GM12878 (cell line): Measurements from ENCODE around the gene G6PC1. TPM values are rescaled to one million over a fixed set of nuclear protein-coding genes. Genes with fewer than 3 reads are reported as not detected.

Source experiments
- ATAC-seq: fragments of 200-7000 bp; cut with Tn5 transposase; 3 replicates; pipeline ENCODE4 v1.9.1; 2020; ENCODE audit warnings: mild to moderate bottlenecking, moderate library complexity
- BruUV-seq: library from RNA; stranded (reverse); fragments of 400-500 nt; replicated peaks from 2 replicates; lab custom pipeline; 2021; lab: Mats Ljungman, UMichigan
- CTCF ChIA-PET: fragments of 300-600 bp; sonication (Branson Sonifier 250); formaldehyde crosslinking; extraction: SDS; loops from one replicate; lab custom pipeline; 2021; ENCODE audit warnings: inconsistent platforms; lab: Yijun Ruan, JAX
- POLR2A ChIA-PET: fragments of 350-600 bp; formaldehyde crosslinking; extraction: SDS; loops from one replicate; lab custom pipeline; 2021; ENCODE audit warnings: inconsistent platforms; lab: Charles Lee
- RAD21 ChIA-PET: fragments of 300-600 bp; sonication (Branson Sonifier 250); formaldehyde crosslinking; loops from one replicate; lab custom pipeline; 2023; ENCODE audit warnings: antibody characterized with exemption; ENCODE audit not compliant: unreplicated experiment; lab: Charles Lee
- SMC1A ChIA-PET: fragments of 300-600 bp; sonication (Branson Sonifier 250); formaldehyde crosslinking; loops from one replicate; lab custom pipeline; 2023; ENCODE audit not compliant: unreplicated experiment, uncharacterized antibody; lab: Charles Lee
- DNase-seq: peaks from one replicate; pipeline ENCODE4 v3.0.0-alpha.2; 2011; ENCODE audit warnings: low read depth, low spot score
- FAIRE-seq: peaks from 3 replicates; lab custom pipeline; 2011; peaks lifted over from hg19 to GRCh38; lab: Jason Lieb, UNC
- H2AFZ ChIP-seq: 2 replicates; pipeline ENCODE4 v1.6.0; 2011; ENCODE audit warnings: low read depth, low read length, control low read depth; ENCODE audit not compliant: control insufficient read depth
- H3K27ac ChIP-seq: 2 replicates; pipeline ENCODE4 v1.5.1; 2011; ENCODE audit warnings: control low read depth; ENCODE audit not compliant: control insufficient read depth, insufficient read depth
- H3K27me3 ChIP-seq, 2 experiments: replicated peaks in 1 of 2; 2 replicates each; pipeline versions ENCODE4 v1.6.0 to v1.6.1; 2011; ENCODE audit warnings: low read length in 1 of 2; ENCODE audit not compliant: control insufficient read depth in 2 of 2, insufficient read depth in 2 of 2
- H3K36me3 ChIP-seq, 2 experiments: 2 replicates each; pipeline ENCODE4 v1.5.1; 2011; ENCODE audit warnings: low read length in 1 of 2; ENCODE audit not compliant: control insufficient read depth in 2 of 2, insufficient read depth in 2 of 2
- H3K4me1 ChIP-seq: 2 replicates; pipeline ENCODE4 v1.6.1; 2011; ENCODE audit warnings: mild to moderate bottlenecking, low read length, moderate library complexity, mixed read lengths; ENCODE audit not compliant: control insufficient read depth, insufficient read depth
- H3K4me2 ChIP-seq: 2 replicates; pipeline ENCODE4 v1.6.0; 2011; ENCODE audit warnings: control low read depth; ENCODE audit not compliant: control insufficient read depth, insufficient read depth
- H3K4me3 ChIP-seq: fragments of 200-600 bp; sonication (generic); 2 replicates; pipeline ENCODE4 v1.5.1; 2016
- H3K79me2 ChIP-seq: 2 replicates; pipeline ENCODE4 v1.6.0; 2011; ENCODE audit warnings: low read length; ENCODE audit not compliant: control insufficient read depth, insufficient read depth
- H3K9ac ChIP-seq: 2 replicates; pipeline ENCODE4 v1.8.0; 2011; ENCODE audit warnings: low read length, control low read depth, mixed read lengths; ENCODE audit not compliant: control insufficient read depth, insufficient read depth
- H3K9me3 ChIP-seq: replicated peaks from 3 replicates; pipeline ENCODE4 v1.5.1; 2011; ENCODE audit warnings: mild to moderate bottlenecking, low read length; ENCODE audit not compliant: control insufficient read depth, insufficient read depth
- H4K20me1 ChIP-seq: 2 replicates; pipeline ENCODE4 v1.6.0; 2011; ENCODE audit not compliant: control insufficient read depth, insufficient read depth
- ATF7 ChIP-seq: fragments of 450-650 bp; IDR thresholded peaks from 2 replicates; pipeline ENCODE4 v1.6.1; 2016; ENCODE audit warnings: low read depth, mild to moderate bottlenecking
- NFYB ChIP-seq: IDR thresholded peaks from 2 replicates; pipeline ENCODE4 v1.6.1; 2011; ENCODE audit warnings: low read depth, mild to moderate bottlenecking, low read length, improper control_type of control experiment, moderate library complexity; ENCODE audit not compliant: insufficient read depth
- SMAD1 ChIP-seq: fragments of 450-650 bp; IDR thresholded peaks from 2 replicates; pipeline ENCODE4 v1.6.1; 2018; ENCODE audit warnings: mild to moderate bottlenecking, low read depth; ENCODE audit not compliant: partially characterized antibody
- SUZ12 ChIP-seq: fragments of 200-600 bp; sonication (generic); IDR thresholded peaks from one replicate; pipeline ENCODE4 v1.6.1; 2018; ENCODE audit warnings: antibody characterized with exemption, mild to moderate bottlenecking; ENCODE audit not compliant: unreplicated experiment
- WGBS: methylation state at CpG from one replicate; pipeline ENCODE4 v1.1.6; 2016; ENCODE audit warnings: low lambda C conversion rate; ENCODE audit not compliant: insufficient replicate concordance, insufficient coverage; ENCODE audit errors: missing lambda C conversion rate; 5-methylcytosine and 5-hydroxymethylcytosine counted together
- in situ Hi-C: fragments of 300-500 bp; cut with MboI; formaldehyde crosslinking; loops from 9 replicates; pipeline ENCODE4 v1.14.3; 2018; ENCODE audit warnings: mixed read lengths
- intact Hi-C: fragments of 100-400 bp; cut with micrococcal nuclease; formaldehyde crosslinking; loops from one replicate; pipeline ENCODE4 v1.14.2; 2022; ENCODE audit not compliant: unreplicated experiment
- polyA plus RNA-seq, 11 experiments: library from polyadenylated mRNA; depleted of rRNA in 4 of 11; unstranded in 6 of 11; stranded (reverse) in 5 of 11; fragments of >200 nt; fragmentation: Nextera tagmentation in 4 of 11; fragmentation: Illumina TruSeq in 1 of 11; extraction: Ambion mirVana in 4 of 11; extraction: Trizol in 1 of 11; gene quantifications; 1 replicate in 1 of 11; 2 replicates in 10 of 11; pipeline versions ENCODE4 v1.2.1 to v1.2.3, GENCODE V29; 2011 to 2016; ENCODE audit warnings: inconsistent platforms in 2 of 11, missing spikeins in 2 of 11, low read depth in 1 of 11
- total RNA-seq, 4 experiments: library from RNA; depleted of rRNA in 3 of 4; stranded (reverse); fragments of >200 nt in 3 of 4; fragmentation: Illumina TruSeq in 1 of 4; extraction: Trizol in 1 of 4; gene quantifications; 2 replicates each; pipeline versions ENCODE4 v1.2.1 to v1.2.3, GENCODE V29; 2013 to 2021
- TF ChIP-seq, protein P1 (sequence below): IDR thresholded peaks from 2 replicates; pipeline ENCODE4 v1.6.1; 2012; ENCODE audit warnings: mild to moderate bottlenecking, low read depth, low read length
- TF ChIP-seq, protein P2 (sequence below): fragments of 450-650 bp; IDR thresholded peaks from 2 replicates; pipeline ENCODE4 v1.6.1; 2016; ENCODE audit warnings: mild to moderate bottlenecking

Gene G6PC1
- total and polyA plus RNA-seq, 10 of the 15 experiments (the other 5 are each of a cell fraction or from before 2014, with no cell fraction given): not detected

GRCh38 chr17:42871647-42872046 lies 29.0 kb upstream of the G6PC1 start (continued):
- TF ChIP-seq, protein P1, sequence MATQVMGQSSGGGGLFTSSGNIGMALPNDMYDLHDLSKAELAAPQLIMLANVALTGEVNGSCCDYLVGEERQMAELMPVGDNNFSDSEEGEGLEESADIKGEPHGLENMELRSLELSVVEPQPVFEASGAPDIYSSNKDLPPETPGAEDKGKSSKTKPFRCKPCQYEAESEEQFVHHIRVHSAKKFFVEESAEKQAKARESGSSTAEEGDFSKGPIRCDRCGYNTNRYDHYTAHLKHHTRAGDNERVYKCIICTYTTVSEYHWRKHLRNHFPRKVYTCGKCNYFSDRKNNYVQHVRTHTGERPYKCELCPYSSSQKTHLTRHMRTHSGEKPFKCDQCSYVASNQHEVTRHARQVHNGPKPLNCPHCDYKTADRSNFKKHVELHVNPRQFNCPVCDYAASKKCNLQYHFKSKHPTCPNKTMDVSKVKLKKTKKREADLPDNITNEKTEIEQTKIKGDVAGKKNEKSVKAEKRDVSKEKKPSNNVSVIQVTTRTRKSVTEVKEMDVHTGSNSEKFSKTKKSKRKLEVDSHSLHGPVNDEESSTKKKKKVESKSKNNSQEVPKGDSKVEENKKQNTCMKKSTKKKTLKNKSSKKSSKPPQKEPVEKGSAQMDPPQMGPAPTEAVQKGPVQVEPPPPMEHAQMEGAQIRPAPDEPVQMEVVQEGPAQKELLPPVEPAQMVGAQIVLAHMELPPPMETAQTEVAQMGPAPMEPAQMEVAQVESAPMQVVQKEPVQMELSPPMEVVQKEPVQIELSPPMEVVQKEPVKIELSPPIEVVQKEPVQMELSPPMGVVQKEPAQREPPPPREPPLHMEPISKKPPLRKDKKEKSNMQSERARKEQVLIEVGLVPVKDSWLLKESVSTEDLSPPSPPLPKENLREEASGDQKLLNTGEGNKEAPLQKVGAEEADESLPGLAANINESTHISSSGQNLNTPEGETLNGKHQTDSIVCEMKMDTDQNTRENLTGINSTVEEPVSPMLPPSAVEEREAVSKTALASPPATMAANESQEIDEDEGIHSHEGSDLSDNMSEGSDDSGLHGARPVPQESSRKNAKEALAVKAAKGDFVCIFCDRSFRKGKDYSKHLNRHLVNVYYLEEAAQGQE: no peak
- TF ChIP-seq SMAD1 (no peak), SUZ12 (no peak)

DNA sequence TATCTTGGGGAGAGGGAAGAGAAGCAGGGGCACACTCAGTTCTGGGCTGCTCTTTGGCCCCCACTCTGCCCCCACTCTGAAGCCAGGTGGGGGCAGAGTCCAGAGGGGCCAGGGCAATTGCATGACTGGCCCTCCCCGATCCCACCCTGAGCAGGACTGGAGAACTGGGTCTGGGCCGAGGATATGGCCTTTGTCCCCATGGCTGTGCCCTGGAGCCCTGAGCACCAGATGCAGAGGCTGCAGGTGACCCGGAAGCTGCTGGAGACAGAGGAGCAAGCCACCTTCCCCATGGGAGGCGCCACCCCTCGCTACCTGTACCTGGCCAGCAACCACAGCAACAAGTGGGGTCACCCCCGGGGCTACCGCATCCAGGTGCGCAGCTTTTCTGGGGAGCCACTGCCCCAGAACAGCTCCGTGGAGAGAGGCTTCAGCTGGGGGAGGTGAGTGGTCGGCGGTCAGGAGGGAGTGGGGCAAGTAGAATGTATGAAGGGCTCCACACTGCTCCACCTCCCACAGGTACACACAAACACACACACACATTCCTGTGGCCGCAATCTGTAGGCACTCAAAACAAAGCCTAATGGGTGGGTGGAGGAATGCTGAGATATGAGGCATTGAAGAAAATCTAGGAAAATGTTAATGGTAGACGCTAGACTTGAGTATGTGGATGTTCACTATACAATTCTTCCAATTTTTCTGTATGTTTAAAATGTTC lies 28.2 kb upstream of the G6PC1 start:
- no peaks in the 10 kb centered on the region for H3K4me1 ChIP-seq
- DNase-seq (no peak), FAIRE-seq (no peak), ATAC-seq (no peak)
- H3K27me3 ChIP-seq: peaks cover 0 to 3% of the 10 kb centered on the region in 2 experiments; a peak in 2 of 4 replicates
- no peak overlapping the region for H2AFZ ChIP-seq
- no peaks in the 10 kb centered on the region for H4K20me1 ChIP-seq
- H3K27ac ChIP-seq: no peak overlapping the region
- H3K4me2 ChIP-seq: no peak overlapping the region
- no peak overlapping the region for H3K9ac ChIP-seq
- no peaks in the 10 kb centered on the region; the same call in 2 of the 3 replicates for H3K9me3 ChIP-seq
- intact Hi-C loops: no loop called here
- WGBS: 50% methylated on average over 13 of the region's 13 CpGs
- in situ Hi-C loops: no loop called here
- SMC1A ChIA-PET: no interaction called here
- no peak for TF ChIP-seq ATF7
- TF ChIP-seq, protein P2, sequence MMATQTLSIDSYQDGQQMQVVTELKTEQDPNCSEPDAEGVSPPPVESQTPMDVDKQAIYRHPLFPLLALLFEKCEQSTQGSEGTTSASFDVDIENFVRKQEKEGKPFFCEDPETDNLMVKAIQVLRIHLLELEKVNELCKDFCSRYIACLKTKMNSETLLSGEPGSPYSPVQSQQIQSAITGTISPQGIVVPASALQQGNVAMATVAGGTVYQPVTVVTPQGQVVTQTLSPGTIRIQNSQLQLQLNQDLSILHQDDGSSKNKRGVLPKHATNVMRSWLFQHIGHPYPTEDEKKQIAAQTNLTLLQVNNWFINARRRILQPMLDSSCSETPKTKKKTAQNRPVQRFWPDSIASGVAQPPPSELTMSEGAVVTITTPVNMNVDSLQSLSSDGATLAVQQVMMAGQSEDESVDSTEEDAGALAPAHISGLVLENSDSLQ: no peak
- no peak for TF ChIP-seq NFYB
- H3K79me2 ChIP-seq: no peaks in the 10 kb centered on the region
- RAD21 ChIA-PET: interaction anchor here (0.6 kb wide), 1 partner anchor 97 kb away, joined by 4 read pairs; no protein-coding TSS in a partner anchor
- BruUV-seq: no TSS peak
- no peaks in the 10 kb centered on the region for H3K36me3 ChIP-seq
- no peak overlapping the region for H3K4me3 ChIP-seq
- CTCF ChIA-PET: no interaction called here
- POLR2A ChIA-PET: no interaction called here
